ENCODE data around the gene CCNO. TPM values are rescaled to one million over a fixed set of nuclear protein-coding genes. Genes with fewer than 3 reads are reported as not detected.
A peak's percentile ranks its signal among the peaks of the same experiment; 100 is the strongest.

Gene CCNO
- total RNA-seq, 2 donors from 2014 or later, result 0.28 TPM; not detected in 1

DNA sequence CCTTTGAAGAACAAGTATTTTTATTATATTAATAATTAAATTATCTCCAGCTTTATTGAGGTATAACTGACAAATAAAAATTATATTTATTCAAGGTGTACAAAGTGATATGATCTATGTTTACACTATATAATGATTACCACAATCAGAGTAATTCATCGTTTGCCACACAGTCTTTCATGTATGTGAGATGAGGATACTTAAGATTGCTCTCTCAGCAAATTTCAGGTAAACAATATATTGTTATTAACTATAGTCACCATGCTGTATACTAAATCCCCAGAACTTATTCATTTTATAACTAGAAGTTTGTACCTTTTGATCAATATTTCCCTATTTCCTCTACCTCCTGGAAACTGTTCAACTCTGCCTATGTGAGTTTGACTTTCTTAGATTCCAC is 16.7 kb upstream of the CCNO start:
- TF ChIP-seq CTCF (IDR thresholded peaks at IDR 0.05), result no peak
- Histone ChIP-seq H3K27me3 (no peaks in the 10 kb centered on the region), H3K36me3 (peaks cover 7% of the 10 kb centered on the region), H3K4me1 (no peaks in the 10 kb centered on the region), H3K4me3 (no peak overlapping the region), H3K9me3 (peaks cover 0 to 13% of the 10 kb centered on the region in 2 donors), H3K27ac (no peak overlapping the region)
- DNase-seq (ENCODE audit: low spot score), result no peak

- H3K4me3 ChIP-seq, result no peak overlapping the region
- H3K9me3 ChIP-seq, result no peaks in the 10 kb centered on the region
- H3K27me3 ChIP-seq, result peaks cover 0 to 5% of the 10 kb centered on the region in 2 donors
- no peaks in the 10 kb centered on the region for H3K4me1 ChIP-seq
- TF ChIP-seq CTCF (IDR thresholded peaks at IDR 0.05), result no peak
- H3K36me3 ChIP-seq, result no peaks in the 10 kb centered on the region
- no peak overlapping the region for H3K27ac ChIP-seq
- no peak for DNase-seq (ENCODE audit: low spot score)
Observed at GRCh38 chr5:55241746-55242145, 8.3 kb upstream of the CCNO start.

GRCh38 chr5:55236800-55237199 is 3.4 kb upstream of the CCNO start:
- Histone ChIP-seq H3K36me3 (no peaks in the 10 kb centered on the region), H3K27me3 (peaks cover 16 to 27% of the 10 kb centered on the region in 2 donors), H3K9me3 (no peaks in the 10 kb centered on the region), H3K4me1 (peaks cover 0 to 28% of the 10 kb centered on the region in 2 donors), H3K4me3 (no peak overlapping the region), H3K27ac (no peak overlapping the region)
- no peak for DNase-seq (ENCODE audit: low spot score)
- no peak for TF ChIP-seq CTCF (IDR thresholded peaks at IDR 0.05)

DNA sequence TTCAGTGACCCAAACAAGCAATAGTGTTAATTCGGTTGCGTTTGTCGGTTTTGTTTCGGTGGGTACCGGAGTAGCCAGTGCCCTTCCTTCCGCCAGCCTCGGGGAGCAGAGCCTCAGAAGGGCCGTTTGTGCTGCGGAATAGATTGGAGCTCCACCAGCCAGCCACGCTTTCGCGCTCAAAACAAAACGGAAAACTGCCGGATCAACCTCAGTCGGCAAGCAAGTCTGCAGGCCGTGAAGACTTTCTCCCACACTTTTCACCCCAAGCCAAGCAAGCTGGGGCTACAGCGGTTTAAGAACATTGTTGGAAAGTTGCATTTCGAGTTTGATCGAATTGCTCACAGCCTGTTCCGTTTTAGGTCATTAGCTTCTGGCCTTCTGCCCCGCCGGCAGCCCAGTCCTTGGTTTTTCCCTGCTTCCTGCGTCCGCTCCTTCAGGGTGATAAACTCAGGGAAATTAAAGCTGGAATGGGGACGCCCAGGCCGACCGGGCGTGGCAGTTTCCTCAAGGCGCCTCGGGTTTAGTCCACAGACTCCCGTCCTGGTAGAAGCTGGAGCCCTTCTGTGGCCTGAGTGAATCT is 803 bp upstream of the CCNO start:
- Histone ChIP-seq H3K9me3 (no peaks in the 10 kb centered on the region), H3K27ac (no peak overlapping the region), H3K36me3 (no peaks in the 10 kb centered on the region), H3K4me1 (peaks cover 0 to 38% of the 10 kb centered on the region in 2 donors), H3K27me3 (peaks cover 32 to 52% of the 10 kb centered on the region in 2 donors), H3K4me3 (peak overlapping the region; percentile 41 to 60)
- no peak for TF ChIP-seq CTCF (IDR thresholded peaks at IDR 0.05)
- DNase-seq (ENCODE audit: low spot score), result no peak

GRCh38 chr5:55232271-55232984 is 980 bp downstream of the CCNO start:
- Histone ChIP-seq H3K27me3 (peaks cover 41 to 60% of the 10 kb centered on the region in 2 donors), H3K36me3 (no peaks in the 10 kb centered on the region), H3K4me3 (peak overlapping the region; percentile 41 to 60), H3K4me1 (peaks cover 0 to 44% of the 10 kb centered on the region in 2 donors), H3K27ac (no peak overlapping the region), H3K9me3 (no peaks in the 10 kb centered on the region)
- DNase-seq (ENCODE audit: low spot score), result no peak
- TF ChIP-seq CTCF (IDR thresholded peaks at IDR 0.05), result no peak
